GM12865 (cell line): ENCODE results near the gene SMYD2.

Experiments
- DNase-seq: peaks from one replicate; pipeline ENCODE4 v3.0.0; 2010; ENCODE audit warnings: low read depth
- H3K4me3 ChIP-seq: 2 replicates; pipeline ENCODE4 v1.5.1; 2011; ENCODE audit warnings: mild to moderate bottlenecking, low read depth, low read length, control low read depth
- TF ChIP-seq, protein P1 (sequence below): IDR thresholded peaks from 2 replicates; pipeline ENCODE4 v1.5.1; 2011; ENCODE audit warnings: low read length, control low read depth, low read depth, inconsistent platforms; ENCODE audit not compliant: insufficient read depth; ENCODE audit errors: missing control alignments

The SMYD2 gene

DNA sequence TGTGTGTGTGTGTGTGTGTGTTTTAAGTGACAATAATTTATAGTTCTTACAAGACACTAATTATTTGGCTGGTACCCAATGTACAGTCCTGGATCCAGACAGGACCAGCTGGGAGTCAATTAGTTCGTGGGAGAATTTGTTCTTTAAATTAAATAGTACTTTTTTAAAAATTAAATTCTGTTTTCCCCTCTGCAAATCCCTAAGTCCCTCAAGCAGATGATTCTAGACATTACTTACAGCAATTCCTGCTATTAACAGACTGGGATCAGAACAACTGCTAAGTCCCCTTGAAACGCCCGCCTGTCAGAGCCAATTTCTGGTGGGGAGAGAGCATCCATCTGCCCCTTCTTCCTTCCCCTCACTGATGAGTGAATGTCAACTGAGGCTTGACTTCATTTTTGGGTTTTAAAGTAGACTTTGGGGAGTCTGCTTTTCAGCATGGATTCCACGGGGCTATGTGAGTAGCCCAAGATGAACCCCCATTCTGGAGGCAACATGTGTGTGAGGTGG is 83.9 kb downstream of the SMYD2 start:
- no peak overlapping the region for H3K4me3 ChIP-seq
- TF ChIP-seq, protein P1, sequence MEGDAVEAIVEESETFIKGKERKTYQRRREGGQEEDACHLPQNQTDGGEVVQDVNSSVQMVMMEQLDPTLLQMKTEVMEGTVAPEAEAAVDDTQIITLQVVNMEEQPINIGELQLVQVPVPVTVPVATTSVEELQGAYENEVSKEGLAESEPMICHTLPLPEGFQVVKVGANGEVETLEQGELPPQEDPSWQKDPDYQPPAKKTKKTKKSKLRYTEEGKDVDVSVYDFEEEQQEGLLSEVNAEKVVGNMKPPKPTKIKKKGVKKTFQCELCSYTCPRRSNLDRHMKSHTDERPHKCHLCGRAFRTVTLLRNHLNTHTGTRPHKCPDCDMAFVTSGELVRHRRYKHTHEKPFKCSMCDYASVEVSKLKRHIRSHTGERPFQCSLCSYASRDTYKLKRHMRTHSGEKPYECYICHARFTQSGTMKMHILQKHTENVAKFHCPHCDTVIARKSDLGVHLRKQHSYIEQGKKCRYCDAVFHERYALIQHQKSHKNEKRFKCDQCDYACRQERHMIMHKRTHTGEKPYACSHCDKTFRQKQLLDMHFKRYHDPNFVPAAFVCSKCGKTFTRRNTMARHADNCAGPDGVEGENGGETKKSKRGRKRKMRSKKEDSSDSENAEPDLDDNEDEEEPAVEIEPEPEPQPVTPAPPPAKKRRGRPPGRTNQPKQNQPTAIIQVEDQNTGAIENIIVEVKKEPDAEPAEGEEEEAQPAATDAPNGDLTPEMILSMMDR, result no peak
- DNase-seq, result no peak

DNA sequence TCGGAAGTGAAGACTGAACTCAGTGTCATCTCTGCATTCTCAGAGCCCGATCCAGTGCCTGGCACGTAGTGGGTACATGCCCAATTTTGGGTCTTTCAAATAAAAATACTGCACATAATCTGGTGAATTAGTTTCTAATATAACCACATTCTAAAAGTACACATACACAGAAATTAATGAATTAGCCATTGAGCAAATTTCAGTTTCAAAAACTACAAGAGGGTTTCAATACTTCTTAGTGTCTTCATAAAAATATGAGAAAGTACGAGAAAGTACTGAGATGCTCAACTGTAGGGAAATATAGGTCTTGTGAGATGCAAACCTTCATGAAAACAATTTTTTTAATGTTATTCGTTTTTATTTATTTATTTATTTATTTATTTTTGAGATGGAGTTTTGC is 86.9 kb downstream of the SMYD2 start:
- DNase-seq, result no peak

DNA sequence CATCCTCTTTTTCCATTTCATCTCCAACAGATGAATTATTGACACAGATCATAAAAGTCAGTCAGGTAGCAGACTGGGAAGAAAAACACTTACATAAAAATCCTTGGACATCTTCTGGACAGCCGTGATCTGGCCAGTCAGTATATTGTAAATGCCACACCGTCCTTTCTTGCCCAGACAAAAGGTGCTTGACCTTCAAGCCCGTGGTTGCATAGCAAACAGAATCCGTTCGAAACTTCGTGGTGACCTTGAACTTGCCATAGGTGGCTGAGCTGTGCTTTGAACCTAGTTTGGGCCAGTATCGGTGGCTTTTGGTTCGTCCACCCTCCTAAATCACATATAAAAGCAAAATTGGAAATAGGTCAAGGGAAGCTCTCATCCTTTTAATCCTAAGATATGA is 88.4 kb downstream of the SMYD2 start:
- H3K4me3 ChIP-seq, result no peak overlapping the region
- TF ChIP-seq, protein P1, result no peak
- DNase-seq, result no peak

More for the DNA sequence above, 86.9 kb downstream of the SMYD2 start:
- TF ChIP-seq, protein P1, result no peak
- H3K4me3 ChIP-seq, result no peak overlapping the region

DNA sequence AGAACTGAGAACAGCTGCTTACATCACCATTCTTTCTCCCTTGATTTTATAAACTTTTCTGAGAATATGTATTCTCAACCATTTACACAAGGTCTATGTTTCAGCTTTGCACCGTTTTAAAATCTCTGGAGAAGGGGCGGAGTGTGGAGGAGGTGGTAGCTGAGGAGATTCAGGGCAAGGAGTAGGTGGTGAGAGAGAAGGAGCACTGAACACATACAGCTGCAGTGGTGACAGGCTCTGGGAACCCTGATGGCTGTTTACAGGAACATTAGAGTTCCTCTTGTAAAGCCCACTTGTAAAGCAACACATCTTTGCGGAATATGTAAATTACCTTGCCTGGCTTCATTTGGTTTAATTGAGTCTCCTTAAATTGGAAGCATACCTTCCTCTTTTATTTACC is 89.7 kb downstream of the SMYD2 start:
- no peak overlapping the region for H3K4me3 ChIP-seq
- no peak for DNase-seq
- TF ChIP-seq, protein P1, result no peak

DNA sequence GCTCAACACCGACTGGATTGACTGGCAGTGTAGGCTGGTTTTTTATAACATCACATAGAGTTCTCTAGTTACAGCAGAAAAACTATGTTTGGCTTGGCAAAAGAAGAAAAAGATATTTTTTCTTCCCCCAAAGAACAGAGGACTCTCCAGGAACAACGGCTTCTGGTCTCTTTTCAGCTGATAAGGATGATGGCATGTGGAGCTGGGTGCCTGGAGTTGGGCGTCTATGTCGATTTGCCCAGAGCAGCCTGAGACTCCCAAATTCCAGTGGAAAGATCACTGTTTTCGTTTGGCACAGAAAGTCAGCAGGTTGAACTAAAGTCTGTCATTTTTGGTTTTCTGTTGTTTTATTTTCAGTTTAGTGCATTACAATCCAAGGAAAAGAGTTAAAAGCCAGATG is 91.1 kb downstream of the SMYD2 start:
- H3K4me3 ChIP-seq, result no peak overlapping the region
- no peak for DNase-seq
- TF ChIP-seq, protein P1, result no peak

DNA sequence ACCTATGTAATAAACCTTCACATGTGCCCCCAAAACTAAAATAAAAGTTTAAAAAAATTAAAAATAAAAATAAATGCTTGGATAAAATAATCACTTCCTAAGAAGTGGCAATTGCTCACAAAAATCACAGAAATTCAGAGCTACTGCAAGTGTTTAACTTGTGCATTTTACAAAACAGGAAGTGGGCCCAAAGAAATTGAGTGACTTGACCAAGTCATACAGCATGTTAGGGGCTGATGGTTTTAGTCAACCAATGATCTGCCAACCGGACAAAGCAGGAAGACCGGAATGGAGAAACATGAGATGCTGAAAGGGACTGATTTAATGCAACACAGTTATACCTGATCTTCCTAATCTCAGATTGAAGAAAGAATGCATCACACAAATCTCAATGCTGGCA is 96.5 kb downstream of the SMYD2 start:
- TF ChIP-seq, protein P1, result no peak
- no peak for DNase-seq
- no peak overlapping the region for H3K4me3 ChIP-seq

DNA sequence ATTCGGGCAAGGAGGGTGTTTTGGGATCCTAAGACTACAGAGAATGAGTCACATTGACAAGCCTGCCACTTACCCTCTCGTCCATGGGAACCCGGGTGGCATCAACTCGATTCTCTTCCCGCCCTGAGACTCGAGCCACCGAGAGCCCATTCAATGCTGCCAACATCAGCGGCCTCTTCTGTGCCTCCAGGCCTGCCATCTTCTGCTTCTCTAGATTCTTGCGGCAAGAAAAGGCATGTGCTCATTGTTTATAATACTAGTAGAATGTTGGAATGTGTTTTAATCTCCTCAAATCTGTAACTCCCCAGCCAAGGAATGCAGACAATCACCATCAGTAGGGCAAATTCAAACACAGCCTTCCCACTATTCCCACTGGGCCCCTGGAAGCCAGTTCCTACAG is 96.9 kb downstream of the SMYD2 start:
- no peak overlapping the region for H3K4me3 ChIP-seq
- DNase-seq, result no peak
- TF ChIP-seq, protein P1, result no peak
